IPS-20b (cell line): Measurements from ENCODE around the gene PSMD7.

ENCODE experiments used
- H3K27ac ChIP-seq: one replicate; pipeline ENCODE4 v1.5.1; 2013; ENCODE audit warnings: low read length
- H3K27me3 ChIP-seq: 2 replicates; pipeline ENCODE4 v1.6.1; 2013; ENCODE audit warnings: mild to moderate bottlenecking, low read length, inconsistent platforms; ENCODE audit not compliant: insufficient read depth
- H3K36me3 ChIP-seq: 2 replicates; pipeline ENCODE4 v1.6.1; 2013; ENCODE audit warnings: low read depth, mild to moderate bottlenecking, inconsistent platforms, low read length, moderate library complexity; ENCODE audit not compliant: insufficient read depth
- H3K4me1 ChIP-seq: 2 replicates; pipeline ENCODE4 v1.6.1; 2013; ENCODE audit warnings: mild to moderate bottlenecking, control low read depth, inconsistent platforms, low read length, moderate library complexity; ENCODE audit not compliant: insufficient read depth
- H3K4me3 ChIP-seq: 2 replicates; pipeline ENCODE4 v1.5.1; 2013; ENCODE audit warnings: mild to moderate bottlenecking, low read length, inconsistent platforms
- H3K9ac ChIP-seq: 2 replicates; pipeline ENCODE4 v1.6.1; 2013; ENCODE audit warnings: low read depth, mild to moderate bottlenecking, inconsistent platforms, low read length, moderate library complexity
- H3K9me3 ChIP-seq: 2 replicates; pipeline ENCODE4 v1.6.1; 2013; ENCODE audit warnings: mild to moderate bottlenecking, low read depth, low read length, inconsistent platforms; ENCODE audit not compliant: insufficient read depth

The PSMD7 gene

GRCh38 chr16:74275711-74276110 is 20.9 kb upstream of the PSMD7 start:
- no peaks in the 10 kb centered on the region for H3K27me3 ChIP-seq
- no peak overlapping the region for H3K27ac ChIP-seq
- H3K9me3 ChIP-seq = no peaks in the 10 kb centered on the region; the same call in 1 of the 2 replicates
- no peaks in the 10 kb centered on the region for H3K36me3 ChIP-seq
- peaks cover 10% of the 10 kb centered on the region; the same call in 1 of the 2 replicates for H3K4me1 ChIP-seq
- peak overlapping the region; percentile 26; the same call in 1 of the 2 replicates for H3K4me3 ChIP-seq
- no peak overlapping the region for H3K9ac ChIP-seq

GRCh38 chr16:74277974-74278373 is 18.6 kb upstream of the PSMD7 start:
- peaks cover 17% of the 10 kb centered on the region; the same call in 1 of the 2 replicates for H3K4me1 ChIP-seq
- no peak overlapping the region for H3K9ac ChIP-seq
- no peaks in the 10 kb centered on the region; the same call in 1 of the 2 replicates for H3K9me3 ChIP-seq
- H3K4me3 ChIP-seq = no peak overlapping the region
- H3K27me3 ChIP-seq = no peaks in the 10 kb centered on the region
- H3K36me3 ChIP-seq = no peaks in the 10 kb centered on the region
- no peak overlapping the region for H3K27ac ChIP-seq

- H3K4me3 ChIP-seq = no peak overlapping the region
- no peak overlapping the region for H3K9ac ChIP-seq
- H3K9me3 ChIP-seq = no peaks in the 10 kb centered on the region; the same call in 1 of the 2 replicates
- no peaks in the 10 kb centered on the region for H3K27me3 ChIP-seq
- no peaks in the 10 kb centered on the region for H3K36me3 ChIP-seq
- H3K4me1 ChIP-seq = peaks cover 17% of the 10 kb centered on the region; the same call in 1 of the 2 replicates
- no peak overlapping the region for H3K27ac ChIP-seq
Observed at GRCh38 chr16:74279266-74279665, 17.3 kb upstream of the PSMD7 start.

- H3K36me3 ChIP-seq = no peaks in the 10 kb centered on the region
- H3K27me3 ChIP-seq = no peaks in the 10 kb centered on the region
- H3K27ac ChIP-seq = no peak overlapping the region
- no peak overlapping the region for H3K9ac ChIP-seq
- H3K4me3 ChIP-seq = no peak overlapping the region
- no peaks in the 10 kb centered on the region; the same call in 1 of the 2 replicates for H3K9me3 ChIP-seq
- peaks cover 17% of the 10 kb centered on the region; the same call in 1 of the 2 replicates for H3K4me1 ChIP-seq
Observed at GRCh38 chr16:74279805-74280204, 16.8 kb upstream of the PSMD7 start.

- no peak overlapping the region for H3K9ac ChIP-seq
- peaks cover 14% of the 10 kb centered on the region; the same call in 1 of the 2 replicates for H3K4me1 ChIP-seq
- H3K36me3 ChIP-seq = no peaks in the 10 kb centered on the region
- H3K4me3 ChIP-seq = no peak overlapping the region
- H3K9me3 ChIP-seq = no peaks in the 10 kb centered on the region; the same call in 1 of the 2 replicates
- H3K27me3 ChIP-seq = no peaks in the 10 kb centered on the region
- H3K27ac ChIP-seq = no peak overlapping the region
Observed at GRCh38 chr16:74280448-74280847, 16.2 kb upstream of the PSMD7 start.

- H3K9ac ChIP-seq = no peak overlapping the region
- H3K27ac ChIP-seq = no peak overlapping the region
Observed at GRCh38 chr16:74281300-74281699, 15.3 kb upstream of the PSMD7 start.

GRCh38 chr16:74283716-74284115 is 12.9 kb upstream of the PSMD7 start:
- Histone ChIP-seq H3K9me3 (no peaks in the 10 kb centered on the region; the same call in 1 of the 2 replicates), H3K27ac (no peak overlapping the region), H3K4me3 (no peak overlapping the region), H3K9ac (no peak overlapping the region), H3K27me3 (no peaks in the 10 kb centered on the region), H3K4me1 (peaks cover 7% of the 10 kb centered on the region; the same call in 1 of the 2 replicates), H3K36me3 (no peaks in the 10 kb centered on the region)

More at GRCh38 chr16:74281300-74281699, 15.3 kb upstream of the PSMD7 start:
- no peaks in the 10 kb centered on the region for H3K36me3 ChIP-seq
- H3K27me3 ChIP-seq = no peaks in the 10 kb centered on the region
- no peaks in the 10 kb centered on the region; the same call in 1 of the 2 replicates for H3K9me3 ChIP-seq
- H3K4me1 ChIP-seq = peaks cover 7% of the 10 kb centered on the region; the same call in 1 of the 2 replicates
- no peak overlapping the region for H3K4me3 ChIP-seq

- Histone ChIP-seq H3K9me3 (peaks cover 3% of the 10 kb centered on the region; the same call in 1 of the 2 replicates), H3K27me3 (no peaks in the 10 kb centered on the region), H3K4me1 (no peaks in the 10 kb centered on the region), H3K4me3 (no peak overlapping the region), H3K36me3 (no peaks in the 10 kb centered on the region), H3K27ac (no peak overlapping the region), H3K9ac (no peak overlapping the region)
Observed at GRCh38 chr16:74288065-74288464, 8.5 kb upstream of the PSMD7 start.

- H3K9ac ChIP-seq = no peak overlapping the region
- H3K36me3 ChIP-seq = no peaks in the 10 kb centered on the region
- no peak overlapping the region for H3K27ac ChIP-seq
- H3K4me1 ChIP-seq = no peaks in the 10 kb centered on the region
- H3K9me3 ChIP-seq = peaks cover 3% of the 10 kb centered on the region; the same call in 1 of the 2 replicates
- H3K27me3 ChIP-seq = no peaks in the 10 kb centered on the region; the same call in 1 of the 2 replicates
- H3K4me3 ChIP-seq = no peak overlapping the region
Observed at GRCh38 chr16:74290356-74290755, 6.3 kb upstream of the PSMD7 start.

GRCh38 chr16:74291176-74291575 is 5.4 kb upstream of the PSMD7 start:
- Histone ChIP-seq H3K9ac (no peak overlapping the region), H3K9me3 (peaks cover 3% of the 10 kb centered on the region; the same call in 1 of the 2 replicates), H3K36me3 (no peaks in the 10 kb centered on the region), H3K27ac (no peak overlapping the region), H3K4me3 (no peak overlapping the region), H3K4me1 (no peaks in the 10 kb centered on the region; the same call in 1 of the 2 replicates), H3K27me3 (peaks cover 8% of the 10 kb centered on the region; the same call in 1 of the 2 replicates)

- Histone ChIP-seq H3K4me3 (no peak overlapping the region), H3K9ac (no peak overlapping the region), H3K9me3 (peaks cover 3% of the 10 kb centered on the region; the same call in 1 of the 2 replicates), H3K36me3 (no peaks in the 10 kb centered on the region), H3K27me3 (peaks cover 10% of the 10 kb centered on the region; the same call in 1 of the 2 replicates), H3K4me1 (no peaks in the 10 kb centered on the region; the same call in 1 of the 2 replicates), H3K27ac (no peak overlapping the region)
Observed at GRCh38 chr16:74291577-74292208, 4.9 kb upstream of the PSMD7 start.

GRCh38 chr16:74296104-74296431 is 546 bp upstream of the PSMD7 start:
- peak overlapping the region; percentile 96 for H3K4me3 ChIP-seq
- H3K36me3 ChIP-seq = peaks cover 31% of the 10 kb centered on the region
- H3K27ac ChIP-seq = peak overlapping the region; percentile 72
- H3K9me3 ChIP-seq = peaks cover 3% of the 10 kb centered on the region; the same call in 1 of the 2 replicates
- H3K4me1 ChIP-seq = no peaks in the 10 kb centered on the region; the same call in 1 of the 2 replicates
- H3K9ac ChIP-seq = peak overlapping the region; percentile 96
- H3K27me3 ChIP-seq = peaks cover 10% of the 10 kb centered on the region; the same call in 1 of the 2 replicates
